Panc1 (cell line): ENCODE data around the gene CRTC1. TPM values are rescaled to one million over a fixed set of nuclear protein-coding genes. Genes with fewer than 3 reads are reported as not detected.

Experiments
- ATAC-seq: fragments of 200-7000 bp; cut with Tn5 transposase; 2 replicates; pipeline ENCODE4 v1.9.1; 2020; ENCODE audit warnings: mild to moderate bottlenecking, moderate library complexity
- BruUV-seq: library from RNA; stranded (reverse); fragments of 400-500 nt; replicated peaks from 2 replicates; lab custom pipeline; 2021; lab: Mats Ljungman, UMichigan
- CTCF ChIA-PET: fragments of 300-600 bp; sonication (Branson Sonifier 250); formaldehyde crosslinking; loops from one replicate; lab custom pipeline; 2022; ENCODE audit warnings: antibody characterized with exemption; lab: Charles Lee
- POLR2A ChIA-PET: fragments of 300-600 bp; sonication (Branson Sonifier 250); formaldehyde crosslinking; loops from one replicate; lab custom pipeline; 2022; ENCODE audit warnings: antibody characterized with exemption; lab: Charles Lee
- DNase-seq: peaks from one replicate; pipeline ENCODE4 v3.0.0-alpha.2; 2010; ENCODE audit warnings: low read depth, low spot score
- H3K27ac ChIP-seq: 2 replicates; pipeline ENCODE4 v1.5.1; 2011; ENCODE audit warnings: mild to moderate bottlenecking, low read length, inconsistent platforms
- H3K27me3 ChIP-seq: fragments of 200-500 bp; sonication (Bioruptor generic); 2 replicates; pipeline ENCODE4 v1.6.0; 2014; ENCODE audit warnings: low read length, inconsistent platforms; ENCODE audit not compliant: control insufficient read depth, insufficient read depth
- H3K36me3 ChIP-seq: fragments of 200-500 bp; sonication (Bioruptor generic); 2 replicates; pipeline ENCODE4 v1.5.1; 2014; ENCODE audit warnings: inconsistent platforms, mild to moderate bottlenecking, low read length, moderate library complexity; ENCODE audit not compliant: control insufficient read depth, insufficient read depth
- H3K4me1 ChIP-seq: 2 replicates; pipeline ENCODE4 v1.5.1; 2011; ENCODE audit warnings: inconsistent platforms, mild to moderate bottlenecking, low read length, moderate library complexity; ENCODE audit not compliant: control insufficient read depth, insufficient read depth
- H3K4me3 ChIP-seq, 2 experiments: 2 replicates each; pipeline ENCODE4 v1.5.1; 2011 to 2012; ENCODE audit warnings: low read depth in 2 of 2, low read length in 2 of 2, mild to moderate bottlenecking in 2 of 2, inconsistent platforms in 1 of 2, moderate library complexity in 1 of 2
- H3K9me3 ChIP-seq: fragments of 200-500 bp; sonication (Bioruptor generic); 2 replicates; pipeline ENCODE4 v1.5.1; 2014; ENCODE audit warnings: low read depth, mild to moderate bottlenecking, inconsistent platforms, low read length, moderate library complexity; ENCODE audit not compliant: control insufficient read depth, insufficient read depth
- CTCF ChIP-seq: fragments of 450-650 bp; IDR thresholded peaks from 2 replicates; pipeline ENCODE4 v1.5.1; 2017; ENCODE audit warnings: mild to moderate bottlenecking
- POLR2AphosphoS5 ChIP-seq: IDR thresholded peaks from 2 replicates; pipeline ENCODE4 v1.6.1; 2012; ENCODE audit warnings: mild to moderate bottlenecking, low read depth, low read length, moderate library complexity
- REST ChIP-seq, 2 experiments: IDR thresholded peaks; 2 replicates each; pipeline ENCODE4 v1.6.1; 2011 to 2012; ENCODE audit warnings: low read depth in 2 of 2, control low read depth in 1 of 2, low read length in 1 of 2, mild to moderate bottlenecking in 1 of 2, moderate library complexity in 1 of 2; ENCODE audit not compliant: insufficient read depth in 1 of 2
- SIN3A ChIP-seq: IDR thresholded peaks from 2 replicates; pipeline ENCODE4 v1.6.1; 2012; ENCODE audit warnings: low read depth, mild to moderate bottlenecking, low read length, moderate library complexity, borderline replicate concordance; ENCODE audit not compliant: insufficient read depth
- TCF7L2 ChIP-seq: IDR thresholded peaks from 2 replicates; pipeline ENCODE4 v1.6.1; 2011; ENCODE audit warnings: mild to moderate bottlenecking, low read depth, low read length, inconsistent platforms
- in situ Hi-C: cut with HindIII; loops from 2 replicates; pipeline ENCODE4 v1.10.0; 2016; ENCODE audit warnings: low sequenced_read_pairs, low pct_unique_long_range_greater_than_20kb
- intact Hi-C: fragments of 100-400 bp; cut with micrococcal nuclease; formaldehyde crosslinking; loops from one replicate; pipeline ENCODE4 v1.10.0; 2022; ENCODE audit not compliant: unreplicated experiment
- total RNA-seq: library from RNA; stranded (reverse); gene quantifications from one replicate; pipeline ENCODE4 v1.2.1, GENCODE V29; 2021; ENCODE audit not compliant: unreplicated experiment

CRTC1 gene
- total RNA-seq, 1 experiment from 2014 or later, result 18.2 TPM

GRCh38 chr19:18668744-18669523, 14.5 kb upstream of the CRTC1 start:
- BruUV-seq, result no TSS peak
- Histone ChIP-seq H3K27me3 (no peaks in the 10 kb centered on the region), H3K9me3 (no peaks in the 10 kb centered on the region), H3K36me3 (no peaks in the 10 kb centered on the region), H3K27ac (no peak overlapping the region), H3K4me1 (no peaks in the 10 kb centered on the region), H3K4me3 (no peak overlapping the region)
- no peak for ATAC-seq
- in situ Hi-C loops, result no loop called here
- no peak for DNase-seq
- CTCF ChIA-PET, result no interaction called here
- TF ChIP-seq POLR2AphosphoS5 (no peak), CTCF (no peak), TCF7L2 (no peak), SIN3A (no peak), REST (IDR thresholded peaks at IDR 0.05; ENCODE audit: insufficient read depth in 1 of 2, low read depth in 2 of 2, low read length in 1 of 2) (no peak)
- POLR2A ChIA-PET, result no interaction called here
- intact Hi-C loops, result no loop called here

GRCh38 chr19:18669524-18669817, 14.0 kb upstream of the CRTC1 start:
- intact Hi-C loops, result no loop called here

More at GRCh38 chr19:18669524-18669817, 14.0 kb upstream of the CRTC1 start:
- in situ Hi-C loops, result no loop called here
- H3K4me3 ChIP-seq, result no peak overlapping the region
- H3K27me3 ChIP-seq, result no peaks in the 10 kb centered on the region
- BruUV-seq, result no TSS peak
- ATAC-seq (no peak), DNase-seq (no peak)
- H3K36me3 ChIP-seq, result no peaks in the 10 kb centered on the region
- ChIA-PET CTCF (no interaction called here), POLR2A (no interaction called here)
- no peaks in the 10 kb centered on the region for H3K9me3 ChIP-seq
- TF ChIP-seq TCF7L2 (no peak), POLR2AphosphoS5 (no peak), CTCF (no peak)
- H3K27ac ChIP-seq, result no peak overlapping the region
- no peaks in the 10 kb centered on the region for H3K4me1 ChIP-seq
